Central memory CD8-positive, alpha-beta T cell (primary cell): ENCODE data around the gene RFX4.

Experiments used
- ATAC-seq: fragments of 150-1000 bp; cut with Tn5 transposase; replicated peaks from 2 replicates; pipeline ENCODE4 v1.10.0; 2022; ENCODE audit warnings: mild to moderate bottlenecking, moderate FRiP score, moderate number of reproducible peaks; ENCODE audit not compliant: poor library complexity, severe bottlenecking; ENCODE audit errors: extremely low read depth
- DNase-seq, 2 donors: peaks; one replicate each; pipeline ENCODE4 v3.0.0; 2021; ENCODE audit warnings: low spot score in 2 of 2
- H3K27ac Mint-ChIP-seq: one replicate; pipeline ENCODE4 v1.8.0; 2022; ENCODE audit warnings: low read depth, mild to moderate bottlenecking, moderate library complexity, mixed read lengths
- H3K27me3 Mint-ChIP-seq: one replicate; pipeline ENCODE4 v1.8.0; 2022; ENCODE audit warnings: mixed read lengths
- H3K36me3 Mint-ChIP-seq: one replicate; pipeline ENCODE4 v1.8.0; 2022; ENCODE audit warnings: mild to moderate bottlenecking, moderate library complexity, mixed read lengths; ENCODE audit not compliant: insufficient read depth
- H3K4me1 Mint-ChIP-seq: one replicate; pipeline ENCODE4 v1.8.0; 2022; ENCODE audit warnings: mixed read lengths
- H3K4me3 Mint-ChIP-seq: one replicate; pipeline ENCODE4 v1.8.0; 2022; ENCODE audit warnings: mild to moderate bottlenecking, moderate library complexity, mixed read lengths
- H3K9me3 Mint-ChIP-seq: one replicate; pipeline ENCODE4 v1.8.0; 2022; ENCODE audit warnings: mixed read lengths

Gene RFX4

DNA sequence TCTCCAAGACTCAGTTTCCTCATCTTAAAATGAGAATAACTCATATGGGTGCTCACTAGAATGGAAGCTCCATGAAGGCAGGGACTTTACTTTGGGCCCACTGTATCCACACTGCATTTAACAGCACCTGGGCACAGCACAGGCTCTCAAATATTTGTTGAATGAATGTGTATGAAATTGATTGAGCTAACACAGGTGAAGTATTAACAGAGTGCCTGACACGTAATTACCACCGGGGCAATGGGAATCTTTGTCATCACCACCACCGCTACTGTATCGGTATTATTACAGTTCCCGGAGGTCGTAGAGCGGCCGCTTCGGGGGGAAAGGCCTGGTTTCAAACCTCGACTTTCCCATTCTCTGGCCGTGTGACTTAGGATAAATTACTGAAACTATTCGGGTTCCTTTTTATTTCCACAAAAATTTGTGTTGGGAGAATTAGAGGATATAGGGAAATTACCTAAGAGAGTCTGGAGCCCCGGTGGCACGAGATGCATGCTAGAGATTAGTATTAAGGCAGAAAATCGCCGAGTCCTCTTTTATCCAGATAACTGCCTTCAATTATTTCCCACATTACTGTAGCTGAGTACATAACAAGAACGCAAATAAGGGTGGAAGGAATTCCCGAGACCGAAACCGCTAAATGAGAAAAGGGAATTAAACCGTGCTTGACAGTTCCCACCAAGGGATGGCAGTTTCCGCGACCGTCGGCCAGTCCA is 190.6 kb downstream of the RFX4 start:
- ATAC-seq (no peak), DNase-seq (no peak)
- Mint-ChIP-seq H3K36me3 (peaks cover 16% of the 10 kb centered on the region), H3K4me1 (peaks cover 38% of the 10 kb centered on the region), H3K27ac (peak overlapping the region; percentile 97), H3K4me3 (peak overlapping the region; percentile 99), H3K27me3 (no peaks in the 10 kb centered on the region), H3K9me3 (no peaks in the 10 kb centered on the region)

DNA sequence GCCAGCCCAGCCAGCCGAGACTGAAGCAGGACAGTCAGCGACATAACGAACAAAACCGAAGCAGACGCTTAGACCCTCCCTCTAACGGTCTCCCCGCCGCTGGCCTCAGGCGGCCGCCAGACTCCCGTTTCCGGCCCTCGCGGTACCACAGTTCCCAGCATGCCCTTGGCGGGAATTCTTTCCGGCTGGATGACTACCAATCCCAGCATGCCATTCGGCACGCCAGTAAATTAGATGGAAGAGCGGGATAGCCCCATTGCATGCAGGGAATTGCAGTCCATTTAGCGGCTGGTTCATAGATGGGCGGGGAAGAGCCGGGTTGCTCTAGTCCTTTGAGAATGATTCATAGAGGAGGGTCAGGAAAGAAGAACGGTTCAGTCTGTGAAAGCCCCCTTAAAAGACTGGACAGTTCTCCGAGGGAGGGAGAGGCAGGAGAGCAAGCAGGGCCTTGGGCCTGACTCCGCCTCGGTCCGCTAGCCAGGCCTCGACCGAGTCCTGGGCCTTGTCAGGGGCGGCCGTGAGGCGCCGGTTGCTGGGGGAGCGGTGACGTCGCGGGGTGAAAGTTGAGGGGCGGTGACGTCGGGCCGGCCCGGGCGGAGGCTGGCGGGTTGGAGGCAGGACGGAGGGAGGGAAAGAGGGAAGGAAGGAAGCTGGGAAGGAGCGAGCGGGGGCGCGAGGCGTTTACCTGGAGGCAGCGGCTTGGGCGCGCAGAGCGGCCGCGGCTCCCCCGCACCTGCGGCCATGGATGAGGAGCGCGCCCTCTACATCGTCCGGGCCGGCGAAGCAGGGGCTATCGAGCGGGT is 191.4 kb downstream of the RFX4 start, which contains the start of gene RIC8B:
Gene RIC8B (plus strand): TSS at position 678 of the 803 bp plus-strand sequence. CDS start 64 bp downstream, at position 742.
- ATAC-seq, result peak; percentile 84
- no peaks in the 10 kb centered on the region for H3K9me3 Mint-ChIP-seq
- H3K4me3 Mint-ChIP-seq, result peak within 1 kb of the TSS; percentile 99
- peak within 1 kb of the TSS; percentile 97 for H3K27ac Mint-ChIP-seq
- H3K27me3 Mint-ChIP-seq, result no peaks in the 10 kb centered on the region
- peak; percentile 62 to 64 for DNase-seq
- peaks cover 38% of the 10 kb centered on the region for H3K4me1 Mint-ChIP-seq
- peaks cover 16% of the 10 kb centered on the region for H3K36me3 Mint-ChIP-seq

DNA sequence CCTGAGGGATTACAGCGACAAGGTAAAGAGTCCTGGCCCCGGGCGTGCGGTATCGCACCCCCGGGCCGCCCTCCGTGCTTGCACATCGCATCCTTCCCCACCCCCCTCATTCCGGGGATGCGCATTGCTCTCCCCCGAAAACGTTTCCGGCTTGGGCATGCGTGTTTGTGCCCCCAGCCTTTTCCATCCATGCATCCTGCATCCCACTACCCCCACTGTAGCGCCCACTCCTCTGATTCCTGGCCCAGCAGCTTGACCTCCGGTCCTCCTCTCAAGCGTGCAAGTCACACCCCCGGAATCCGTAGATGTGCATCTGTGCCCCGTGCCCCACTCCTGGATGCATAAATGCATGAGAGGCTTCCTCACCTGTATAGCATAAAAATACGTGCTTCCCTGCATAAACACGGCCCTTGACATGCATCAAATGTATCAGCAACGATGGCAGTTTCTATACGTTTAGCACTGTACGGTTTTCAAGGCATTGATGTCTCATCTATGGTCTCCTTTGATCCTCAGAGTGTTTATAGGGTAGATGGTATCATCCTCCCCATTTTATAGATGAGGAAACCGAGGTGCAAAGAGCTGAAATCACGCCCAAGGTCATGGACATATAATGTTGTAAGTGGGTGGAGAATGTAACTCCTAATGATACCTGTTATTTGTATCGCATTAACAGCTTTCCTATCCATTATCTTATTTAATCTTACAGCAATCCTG is 192.2 kb downstream of the RFX4 start:
- H3K4me3 Mint-ChIP-seq, result peak overlapping the region; percentile 99
- DNase-seq, result no peak
- H3K27me3 Mint-ChIP-seq, result no peaks in the 10 kb centered on the region
- H3K9me3 Mint-ChIP-seq, result no peaks in the 10 kb centered on the region
- H3K27ac Mint-ChIP-seq, result peak overlapping the region; percentile 97
- peak; percentile 16 for ATAC-seq
- H3K4me1 Mint-ChIP-seq, result peaks cover 38% of the 10 kb centered on the region
- H3K36me3 Mint-ChIP-seq, result peaks cover 16% of the 10 kb centered on the region

DNA sequence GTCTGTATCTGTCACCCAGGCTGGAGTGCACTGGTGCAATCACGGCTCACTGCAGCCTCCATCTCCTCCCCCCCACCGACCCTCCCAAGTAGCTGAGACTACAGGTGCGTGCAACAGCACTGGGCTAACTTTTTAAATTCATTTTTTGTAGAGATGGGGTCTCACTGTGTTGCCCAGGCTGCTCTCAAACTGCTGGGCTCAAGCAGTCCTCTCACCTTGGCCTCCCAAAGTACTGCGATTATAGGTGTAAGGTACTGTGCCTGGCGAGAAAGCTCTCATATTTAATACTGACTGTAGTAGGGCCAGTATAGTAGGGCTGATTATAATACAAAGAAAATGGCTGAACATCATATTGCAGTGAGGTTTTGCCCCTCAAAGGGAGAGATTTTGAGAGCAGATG is 194.1 kb downstream of the RFX4 start:
- ATAC-seq (no peak), DNase-seq (no peak)
- Mint-ChIP-seq H3K27ac (no peak overlapping the region), H3K36me3 (peaks cover 16% of the 10 kb centered on the region), H3K9me3 (no peaks in the 10 kb centered on the region), H3K27me3 (no peaks in the 10 kb centered on the region), H3K4me3 (no peak overlapping the region), H3K4me1 (peaks cover 38% of the 10 kb centered on the region)

DNA sequence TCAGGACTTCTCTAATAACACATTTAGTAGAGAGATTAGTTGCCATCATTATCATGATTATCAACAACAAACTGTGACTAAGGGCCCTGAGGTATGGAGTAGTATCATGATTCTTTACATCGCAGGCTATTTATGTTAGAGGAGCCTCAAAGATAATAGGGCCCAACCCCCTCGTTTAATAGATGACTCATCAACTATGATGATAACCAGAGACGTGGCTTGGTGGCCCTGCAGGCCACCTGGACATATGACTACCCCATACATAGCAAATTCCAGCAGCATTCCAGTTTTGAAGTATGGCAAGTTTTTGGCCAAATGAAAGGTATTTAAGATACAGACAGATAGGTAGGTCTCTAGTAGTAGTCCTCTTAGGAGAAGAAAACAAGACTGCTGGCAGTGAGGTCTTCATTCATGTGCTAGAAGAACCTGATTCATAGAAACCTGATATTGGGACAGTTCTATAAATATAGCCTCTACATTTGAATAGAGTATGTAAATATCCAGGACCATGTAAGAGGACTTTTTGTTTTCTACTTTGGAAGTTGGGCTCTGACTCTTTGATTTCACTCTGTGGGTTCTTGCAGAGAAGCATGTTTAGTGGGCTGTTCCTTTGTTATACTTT is 197.3 kb downstream of the RFX4 start:
- H3K4me1 Mint-ChIP-seq, result peaks cover 51% of the 10 kb centered on the region
- ATAC-seq (no peak), DNase-seq (no peak)
- no peaks in the 10 kb centered on the region for H3K9me3 Mint-ChIP-seq
- no peak overlapping the region for H3K27ac Mint-ChIP-seq
- H3K4me3 Mint-ChIP-seq, result no peak overlapping the region
- peaks cover 11% of the 10 kb centered on the region for H3K36me3 Mint-ChIP-seq
- no peaks in the 10 kb centered on the region for H3K27me3 Mint-ChIP-seq

DNA sequence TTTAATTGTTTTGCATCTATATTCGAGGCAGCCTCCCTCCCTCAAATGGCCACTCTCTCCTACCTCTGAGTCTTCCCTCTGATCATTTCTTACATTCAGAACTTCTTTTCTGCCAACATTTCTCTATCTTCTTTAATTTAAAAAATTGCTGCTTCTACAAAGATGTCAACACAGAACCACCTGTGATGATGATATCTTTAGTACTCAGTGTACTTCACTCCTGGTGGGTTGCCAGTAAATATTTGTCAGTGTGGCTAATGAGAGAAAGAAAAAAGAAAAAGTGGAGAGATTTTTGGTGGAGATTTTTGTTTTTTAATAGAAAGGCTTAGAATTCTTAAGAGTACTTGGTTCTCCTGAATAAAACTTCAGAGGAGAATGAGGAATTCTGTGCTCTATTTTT is 199.8 kb downstream of the RFX4 start:
- H3K36me3 Mint-ChIP-seq, result peaks cover 8% of the 10 kb centered on the region
- ATAC-seq, result no peak
- H3K4me1 Mint-ChIP-seq, result peaks cover 30% of the 10 kb centered on the region
- DNase-seq, result no peak
- H3K4me3 Mint-ChIP-seq, result no peak overlapping the region
- H3K27me3 Mint-ChIP-seq, result no peaks in the 10 kb centered on the region
- H3K27ac Mint-ChIP-seq, result no peak overlapping the region
- no peaks in the 10 kb centered on the region for H3K9me3 Mint-ChIP-seq

DNA sequence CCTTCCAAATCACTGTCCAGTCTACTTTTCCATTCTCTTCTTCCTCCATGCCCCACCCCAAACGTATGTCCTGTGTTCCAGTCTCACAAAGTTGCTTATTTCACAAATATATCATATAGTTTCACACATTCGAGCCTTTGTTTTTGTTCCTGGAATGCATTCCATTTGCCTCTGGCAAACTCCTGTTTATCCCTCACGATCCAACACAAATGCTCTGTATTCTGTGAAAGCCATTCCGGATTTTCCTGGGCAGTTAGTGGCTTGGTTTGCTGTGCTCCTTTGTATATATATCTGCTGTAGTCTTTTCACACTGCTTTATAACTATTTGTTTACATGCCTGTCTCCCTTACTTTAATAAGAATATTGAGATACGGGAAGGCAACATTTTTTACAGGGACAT is 200.7 kb downstream of the RFX4 start:
- H3K27me3 Mint-ChIP-seq, result no peaks in the 10 kb centered on the region
- H3K36me3 Mint-ChIP-seq, result peaks cover 8% of the 10 kb centered on the region
- DNase-seq, result no peak
- H3K4me1 Mint-ChIP-seq, result peaks cover 30% of the 10 kb centered on the region
- H3K27ac Mint-ChIP-seq, result no peak overlapping the region
- H3K9me3 Mint-ChIP-seq, result no peaks in the 10 kb centered on the region
- ATAC-seq, result no peak
- no peak overlapping the region for H3K4me3 Mint-ChIP-seq

DNA sequence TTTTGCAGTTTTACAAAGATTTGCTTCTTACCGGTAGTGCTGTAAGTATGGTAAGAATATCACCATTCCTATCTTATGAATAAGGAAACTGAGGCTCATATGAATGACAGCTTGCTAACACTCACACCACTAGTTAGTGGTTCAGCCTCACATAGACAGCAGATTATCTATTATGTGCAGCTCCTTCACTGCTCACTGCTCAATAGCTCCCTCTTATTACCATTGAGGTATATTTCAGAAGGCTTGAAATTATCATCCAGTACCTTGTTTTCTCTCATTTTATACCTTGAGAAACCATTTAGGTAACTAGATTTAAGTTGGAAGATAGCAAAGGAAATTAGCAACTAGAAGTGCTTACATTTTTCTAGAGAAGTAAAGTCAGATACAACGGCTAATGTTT is 207.2 kb downstream of the RFX4 start:
- H3K4me3 Mint-ChIP-seq, result no peak overlapping the region
- ATAC-seq, result no peak
- peaks cover 9% of the 10 kb centered on the region for H3K36me3 Mint-ChIP-seq
- H3K4me1 Mint-ChIP-seq, result peaks cover 15% of the 10 kb centered on the region
- no peaks in the 10 kb centered on the region for H3K27me3 Mint-ChIP-seq
- no peak for DNase-seq
- no peak overlapping the region for H3K27ac Mint-ChIP-seq
- H3K9me3 Mint-ChIP-seq, result no peaks in the 10 kb centered on the region

DNA sequence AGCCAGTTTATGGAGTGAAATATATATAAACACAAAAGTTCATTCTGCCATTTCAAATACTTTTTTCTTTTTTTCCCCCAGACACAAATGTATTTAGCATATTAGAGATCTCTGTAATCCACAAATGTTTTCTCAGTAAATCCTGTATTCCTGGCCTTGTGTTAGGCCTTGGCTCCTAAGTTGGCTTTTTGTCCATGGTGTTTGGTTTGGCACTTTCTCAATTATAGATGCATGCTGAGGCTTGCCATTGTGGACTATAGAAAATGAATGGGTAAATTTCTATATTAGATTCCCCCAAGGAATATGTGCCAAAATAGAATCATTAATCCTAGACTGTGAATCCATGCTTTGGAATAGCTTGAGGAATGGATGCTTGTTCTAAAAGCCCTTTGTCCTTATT is 208.7 kb downstream of the RFX4 start:
- no peak for ATAC-seq
- Mint-ChIP-seq H3K27ac (no peak overlapping the region), H3K4me3 (no peak overlapping the region), H3K27me3 (no peaks in the 10 kb centered on the region), H3K4me1 (peaks cover 11% of the 10 kb centered on the region), H3K36me3 (peaks cover 9% of the 10 kb centered on the region), H3K9me3 (no peaks in the 10 kb centered on the region)
- DNase-seq, result no peak

DNA sequence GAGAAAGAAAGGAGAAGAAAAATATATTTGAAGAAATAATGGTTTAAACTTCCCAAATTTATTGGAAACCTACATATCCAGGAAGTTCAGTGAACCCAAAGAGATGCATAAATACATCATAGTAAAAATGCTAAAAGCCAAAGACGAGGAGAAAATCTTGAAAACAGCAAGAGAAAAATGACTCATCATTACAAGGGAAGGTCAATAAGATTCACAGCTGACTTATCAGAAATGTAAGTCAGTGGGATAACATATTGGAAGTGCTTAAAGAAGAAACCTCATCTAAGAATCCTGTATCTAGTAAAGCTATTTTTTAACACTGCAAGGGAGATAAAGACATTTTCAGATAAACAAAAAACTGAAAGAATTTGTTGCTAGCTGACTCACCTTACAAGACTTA is 211.6 kb downstream of the RFX4 start:
- Mint-ChIP-seq H3K36me3 (peaks cover 8% of the 10 kb centered on the region), H3K27me3 (no peaks in the 10 kb centered on the region), H3K4me1 (peaks cover 5% of the 10 kb centered on the region)

DNA sequence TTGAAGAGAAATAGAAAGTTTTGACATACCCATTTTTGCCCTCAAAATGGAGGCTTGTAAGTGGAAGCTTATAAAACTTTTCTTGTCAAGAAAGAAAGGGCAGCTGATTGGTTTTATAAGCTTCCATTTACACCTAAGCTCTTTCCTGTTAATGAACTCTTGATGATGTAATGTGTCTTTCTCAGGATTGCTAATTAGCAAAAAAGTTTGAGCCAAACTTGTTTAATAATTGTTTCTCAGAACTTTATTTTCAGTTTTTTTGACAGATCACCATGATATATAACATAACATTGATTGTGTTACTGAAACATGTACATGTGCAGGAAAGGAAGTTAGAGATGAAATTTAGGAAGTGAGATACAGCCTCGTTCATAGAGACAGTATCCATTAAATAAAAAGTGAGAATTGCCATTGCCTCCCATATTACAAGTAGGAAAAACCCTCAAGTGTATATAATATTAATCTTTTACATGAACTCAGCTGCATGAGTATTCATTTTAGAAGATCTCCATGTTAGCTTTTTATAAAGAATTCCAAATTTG is 218.4 kb downstream of the RFX4 start:
- no peaks in the 10 kb centered on the region for H3K27me3 Mint-ChIP-seq
- DNase-seq, result no peak
- no peak overlapping the region for H3K27ac Mint-ChIP-seq
- H3K4me3 Mint-ChIP-seq, result no peak overlapping the region
- ATAC-seq, result no peak
- no peaks in the 10 kb centered on the region for H3K36me3 Mint-ChIP-seq
- H3K9me3 Mint-ChIP-seq, result no peaks in the 10 kb centered on the region
- H3K4me1 Mint-ChIP-seq, result peaks cover 5% of the 10 kb centered on the region

More for the DNA sequence above, 211.6 kb downstream of the RFX4 start:
- Mint-ChIP-seq H3K4me3 (no peak overlapping the region), H3K9me3 (no peaks in the 10 kb centered on the region), H3K27ac (peak overlapping the region; percentile 15)
- ATAC-seq (no peak), DNase-seq (no peak)
